Umbilical cord (tissue), 2 donors: ENCODE results near the gene CNTNAP5. TPM values are rescaled to one million over a fixed set of nuclear protein-coding genes. Genes with fewer than 3 reads are reported as not detected.
A peak's percentile ranks its signal among the peaks of the same experiment; 100 is the strongest.

Experiments used
- DNase-seq: peaks from one replicate; pipeline ENCODE4 v3.0.0-alpha.2; 2015; ENCODE audit warnings: low spot score
- total RNA-seq: library from RNA; depleted of rRNA; stranded (reverse); fragments of >200 nt; gene quantifications from one replicate; pipeline ENCODE4 v1.2.3, GENCODE V29; 2014; ENCODE audit warnings: low replicate concordance; ENCODE audit not compliant: insufficient read depth

CNTNAP5 gene
- total RNA-seq, 1 donor from 2014 or later, result 2.6 TPM

DNA sequence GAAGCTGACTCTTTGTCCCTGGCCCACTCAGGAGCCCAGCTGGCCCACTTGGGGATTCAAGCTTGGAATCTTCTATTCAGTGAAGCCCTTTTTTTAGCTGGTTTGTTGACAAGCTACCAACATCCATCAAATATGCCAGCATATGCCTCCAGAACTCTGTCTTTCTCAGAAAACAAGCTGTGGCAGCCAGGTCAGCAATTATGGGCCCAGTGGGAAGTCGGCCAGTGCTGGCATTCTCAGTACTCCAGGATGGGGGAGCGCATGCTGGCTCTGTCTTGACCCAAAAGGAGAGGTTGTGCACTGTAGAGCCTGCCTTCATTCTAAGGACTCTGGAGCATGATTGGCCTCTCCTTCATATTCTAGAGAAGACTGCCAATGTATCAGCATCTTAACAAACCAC lies 401.5 kb downstream of the CNTNAP5 start:
- DNase-seq, result no peak

DNA sequence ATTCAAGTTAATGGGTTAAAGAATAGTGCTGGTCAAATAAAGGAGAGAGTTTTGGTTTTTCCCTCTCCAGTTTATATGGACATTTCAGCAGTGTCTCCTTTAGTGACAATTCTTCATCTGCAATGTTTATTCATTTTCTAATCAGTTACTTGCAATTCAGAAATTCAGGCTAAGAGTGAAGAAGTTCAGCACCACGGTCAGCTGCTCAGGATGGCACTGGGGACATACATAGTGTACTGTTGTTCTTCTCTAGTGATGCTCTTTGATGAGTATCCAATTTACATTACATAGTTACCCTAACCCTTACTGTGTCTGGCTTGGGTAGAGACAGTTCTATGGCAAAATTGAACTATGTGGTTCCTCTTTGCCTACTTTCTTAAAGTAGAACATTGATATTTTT lies 412.7 kb downstream of the CNTNAP5 start:
- peak; percentile 22 for DNase-seq

DNA sequence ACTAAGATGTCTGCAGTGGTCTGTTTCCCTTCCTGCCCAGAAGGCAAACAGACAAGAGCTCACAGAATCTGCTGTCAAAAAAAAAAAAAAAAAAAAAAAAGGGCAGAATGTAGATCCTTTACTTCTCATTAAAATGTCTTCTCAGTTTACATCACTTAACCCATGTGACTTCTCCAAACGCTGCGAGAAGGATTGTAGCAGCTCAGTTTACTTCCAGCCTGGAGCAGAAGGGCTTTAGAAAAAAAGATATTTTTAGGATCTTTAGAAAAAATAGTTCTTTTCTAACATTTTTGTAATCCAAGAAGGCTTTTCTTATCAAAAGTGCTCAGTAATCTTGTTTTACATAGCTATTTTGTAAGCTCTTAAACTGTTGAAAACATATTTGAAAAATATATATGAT lies 425.4 kb downstream of the CNTNAP5 start:
- peak; percentile 65 for DNase-seq

DNA sequence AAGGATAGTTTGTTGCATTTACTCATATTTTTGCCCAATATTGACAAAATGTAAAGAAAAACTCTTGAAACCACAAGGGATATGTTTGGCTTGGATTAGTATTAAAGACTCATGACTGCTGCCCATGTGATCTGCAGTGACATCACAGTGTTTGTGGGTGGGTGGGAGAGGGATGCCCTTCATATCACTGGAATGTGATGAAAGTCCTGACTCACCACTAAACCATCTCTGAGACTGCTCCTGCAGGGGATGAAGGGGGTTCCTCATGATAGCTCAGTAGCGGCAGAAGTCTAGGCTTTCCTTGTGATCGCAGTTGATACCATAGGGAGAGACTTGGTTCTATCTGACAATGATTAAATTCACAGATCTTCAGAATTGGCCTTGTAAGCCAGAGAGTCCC lies 451.2 kb downstream of the CNTNAP5 start:
- no peak for DNase-seq

DNA sequence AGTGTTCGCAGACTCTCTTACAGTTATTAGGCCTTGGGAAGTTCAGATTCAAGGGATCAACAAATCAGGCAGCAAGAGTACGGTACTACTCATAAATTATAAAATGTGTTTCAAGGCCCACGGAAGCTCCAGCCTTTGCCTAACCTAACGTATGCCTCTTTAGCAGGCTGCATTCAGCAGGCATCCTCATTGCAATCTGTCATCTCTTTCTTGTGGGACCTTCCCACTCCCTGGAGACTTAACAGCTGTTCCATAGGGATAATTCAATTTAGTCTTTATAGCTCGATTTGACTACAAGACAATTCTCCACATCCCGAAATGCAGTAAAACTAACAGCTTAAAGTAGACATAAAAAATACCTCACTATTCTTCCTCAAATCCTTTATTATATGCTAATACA lies 453.7 kb downstream of the CNTNAP5 start:
- no peak for DNase-seq

DNA sequence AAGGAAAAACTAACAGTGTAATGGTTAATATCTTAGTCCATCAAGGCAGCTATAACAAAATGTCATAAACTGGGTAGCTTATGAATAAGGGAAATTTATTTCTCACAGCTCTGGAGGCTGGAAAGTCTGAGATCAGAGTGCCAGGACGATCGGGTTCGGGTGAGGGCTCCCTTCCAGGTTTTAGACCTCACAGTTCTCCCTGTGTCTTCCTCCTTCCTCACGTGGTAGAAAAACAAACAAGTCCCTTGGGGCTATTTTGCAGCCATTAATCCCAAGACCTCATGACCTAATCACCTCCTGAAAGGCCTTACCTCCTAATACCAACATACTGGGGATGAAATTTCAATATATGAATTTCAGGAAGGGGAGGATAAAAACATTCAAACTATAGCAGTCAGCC lies 455.9 kb downstream of the CNTNAP5 start:
- no peak for DNase-seq

DNA sequence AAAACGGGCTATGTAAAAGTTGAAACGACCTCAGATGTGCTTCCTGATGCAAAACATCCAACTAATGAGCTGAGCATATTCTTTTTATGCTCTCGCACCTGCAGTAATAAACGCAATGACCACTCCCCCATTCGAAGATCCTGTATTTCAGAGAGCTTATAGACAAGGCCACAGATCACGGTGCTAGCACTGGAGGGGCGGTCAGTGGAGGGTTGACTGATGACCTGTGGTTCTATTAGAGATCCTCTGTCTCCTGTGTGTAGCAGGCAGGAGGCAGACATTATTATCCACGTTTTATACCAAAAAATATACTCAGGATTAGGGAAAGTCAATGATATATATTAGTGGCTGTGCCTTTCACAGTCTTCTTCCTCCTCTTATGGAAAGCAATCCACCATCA lies 457.0 kb downstream of the CNTNAP5 start:
- DNase-seq, result no peak

DNA sequence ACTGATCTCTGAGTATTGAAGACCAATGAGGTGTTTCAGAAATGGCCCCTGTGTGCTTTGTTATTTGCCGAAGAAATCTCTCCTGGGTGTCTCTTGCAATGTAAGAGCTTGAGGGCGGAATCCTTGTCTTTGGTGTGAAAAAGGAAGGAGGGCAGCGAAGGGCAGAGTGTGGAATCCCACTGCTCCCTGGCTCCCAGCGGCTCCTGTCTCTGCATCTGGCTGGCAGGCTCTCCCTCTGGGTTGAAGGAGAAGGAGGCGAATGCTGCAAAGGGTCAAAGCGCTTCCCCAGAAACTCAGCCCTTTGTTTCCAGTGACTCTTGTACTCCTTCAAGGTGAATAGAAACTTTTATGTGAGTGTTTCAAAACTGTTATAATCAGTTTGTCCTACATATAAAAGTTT lies 457.5 kb downstream of the CNTNAP5 start:
- no peak for DNase-seq

DNA sequence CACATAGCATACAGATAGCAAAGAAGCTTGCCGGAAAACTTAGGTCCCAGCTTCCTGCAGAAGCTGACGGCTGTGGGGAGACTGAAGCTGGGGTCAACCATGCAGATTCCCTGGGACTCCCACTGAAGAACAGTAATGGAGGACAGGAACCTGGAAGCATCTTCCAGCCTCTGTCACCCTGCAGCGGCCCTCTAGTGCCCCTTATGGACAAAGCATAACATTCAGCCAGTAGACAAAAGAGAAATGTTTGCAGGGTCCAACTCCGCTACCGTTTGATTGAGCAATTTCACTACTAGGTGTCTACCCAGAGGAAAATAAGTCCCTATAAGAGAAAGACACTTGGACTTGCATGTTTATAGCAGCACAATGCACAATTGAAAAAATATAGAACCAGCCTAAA lies 460.6 kb downstream of the CNTNAP5 start:
- no peak for DNase-seq

DNA sequence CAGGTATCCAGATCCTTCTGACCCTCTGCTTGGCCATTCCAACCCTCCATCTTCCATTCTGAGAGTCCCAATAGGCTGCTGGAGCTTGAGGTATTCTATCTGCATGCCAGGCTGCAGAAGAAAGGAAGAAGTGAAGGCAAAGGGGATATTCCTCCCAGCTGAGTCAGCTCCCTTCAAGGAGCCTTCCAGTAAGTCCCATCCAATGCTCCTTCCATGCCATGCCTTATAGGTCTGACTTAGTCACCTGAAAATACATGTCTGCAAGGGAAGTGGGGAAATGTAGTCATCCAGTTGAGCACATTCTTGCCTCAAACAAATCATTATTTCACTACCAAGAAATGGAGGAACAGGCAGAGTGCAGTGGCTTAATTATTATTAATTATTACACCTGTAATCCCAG lies 464.6 kb downstream of the CNTNAP5 start:
- DNase-seq, result no peak

DNA sequence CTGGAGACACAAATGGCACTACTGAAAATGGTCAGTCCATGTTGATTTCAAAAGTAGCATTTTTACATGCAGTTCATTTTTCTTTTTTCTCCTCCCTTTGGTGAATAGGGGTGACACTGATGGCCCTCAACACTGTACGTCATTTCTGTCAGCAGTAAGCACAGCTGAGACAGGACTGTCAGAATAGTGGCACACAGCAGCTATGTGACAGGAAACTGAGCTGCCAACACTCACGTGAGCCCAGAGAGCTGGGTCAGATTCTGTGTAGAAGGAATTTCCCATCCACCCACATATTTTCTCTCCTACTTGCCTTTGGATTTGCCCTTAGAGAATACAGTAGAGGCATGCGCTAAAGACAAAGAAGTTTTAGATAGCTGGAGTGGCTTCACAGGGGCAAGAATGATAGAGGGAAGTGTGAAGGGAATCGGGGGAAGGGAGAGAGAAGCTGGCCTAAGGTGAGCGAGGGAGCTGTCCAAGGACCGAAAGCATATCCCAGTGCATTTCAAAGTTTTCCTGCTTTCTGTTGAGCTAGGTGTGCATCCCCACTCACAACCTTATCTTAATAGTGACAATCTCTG lies 476.6 kb downstream of the CNTNAP5 start:
- DNase-seq, result no peak

DNA sequence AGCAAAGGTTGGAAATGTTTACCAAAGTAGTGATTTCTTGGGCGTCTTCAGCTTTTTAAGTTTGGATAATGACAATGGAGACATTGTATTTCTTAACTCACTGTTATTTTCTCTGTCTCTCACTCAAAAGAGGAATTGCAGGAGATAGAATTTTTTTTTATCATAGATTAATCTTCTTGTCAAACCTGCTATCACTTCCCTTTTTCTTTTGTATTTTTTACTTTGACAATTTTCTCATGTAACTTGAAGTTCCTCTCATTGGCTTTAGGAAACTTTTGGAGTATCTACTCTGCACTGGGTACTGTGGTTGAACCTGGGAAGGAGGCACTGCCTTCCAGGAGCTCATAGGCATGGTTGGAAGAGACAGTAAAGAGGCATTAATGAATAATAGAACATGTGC lies 489.1 kb downstream of the CNTNAP5 start:
- DNase-seq, result no peak

DNA sequence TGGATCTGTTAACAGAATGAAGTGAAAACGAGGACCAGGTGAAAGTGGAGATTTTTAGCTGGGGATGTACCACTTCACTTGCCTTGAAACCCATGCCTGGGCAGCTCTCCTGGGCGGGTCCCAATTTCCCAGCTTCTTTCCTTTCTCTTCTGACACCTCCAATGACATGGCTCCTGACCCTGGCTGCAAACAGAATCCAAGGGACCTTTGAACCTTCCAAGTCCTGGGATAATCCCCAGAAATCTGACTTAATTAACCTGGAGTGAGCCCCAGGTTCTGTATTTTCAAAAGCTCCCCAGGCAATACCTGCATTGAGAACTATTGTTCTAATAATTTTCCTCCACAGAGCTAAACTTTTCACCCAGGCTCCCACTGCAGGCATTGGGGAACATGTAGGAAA lies 495.9 kb downstream of the CNTNAP5 start:
- DNase-seq, result no peak

DNA sequence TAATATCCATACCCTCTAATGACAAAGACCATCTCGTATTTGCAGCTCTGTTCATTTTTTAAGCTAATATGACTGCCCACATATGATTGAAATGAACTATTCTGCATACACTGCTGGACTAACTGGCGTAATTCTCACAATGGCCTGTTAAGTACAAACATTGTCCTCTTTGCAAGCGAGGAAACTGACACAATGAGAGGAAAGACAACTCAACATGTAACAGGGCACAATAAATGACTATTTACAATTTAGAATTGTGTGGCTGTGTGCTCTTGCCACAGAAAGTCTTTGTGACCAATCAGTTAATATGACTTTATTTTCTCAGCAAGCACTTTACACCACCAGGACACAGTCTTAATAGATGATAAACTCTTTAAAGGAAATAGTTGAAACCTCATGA lies 498.0 kb downstream of the CNTNAP5 start:
- DNase-seq, result no peak

DNA sequence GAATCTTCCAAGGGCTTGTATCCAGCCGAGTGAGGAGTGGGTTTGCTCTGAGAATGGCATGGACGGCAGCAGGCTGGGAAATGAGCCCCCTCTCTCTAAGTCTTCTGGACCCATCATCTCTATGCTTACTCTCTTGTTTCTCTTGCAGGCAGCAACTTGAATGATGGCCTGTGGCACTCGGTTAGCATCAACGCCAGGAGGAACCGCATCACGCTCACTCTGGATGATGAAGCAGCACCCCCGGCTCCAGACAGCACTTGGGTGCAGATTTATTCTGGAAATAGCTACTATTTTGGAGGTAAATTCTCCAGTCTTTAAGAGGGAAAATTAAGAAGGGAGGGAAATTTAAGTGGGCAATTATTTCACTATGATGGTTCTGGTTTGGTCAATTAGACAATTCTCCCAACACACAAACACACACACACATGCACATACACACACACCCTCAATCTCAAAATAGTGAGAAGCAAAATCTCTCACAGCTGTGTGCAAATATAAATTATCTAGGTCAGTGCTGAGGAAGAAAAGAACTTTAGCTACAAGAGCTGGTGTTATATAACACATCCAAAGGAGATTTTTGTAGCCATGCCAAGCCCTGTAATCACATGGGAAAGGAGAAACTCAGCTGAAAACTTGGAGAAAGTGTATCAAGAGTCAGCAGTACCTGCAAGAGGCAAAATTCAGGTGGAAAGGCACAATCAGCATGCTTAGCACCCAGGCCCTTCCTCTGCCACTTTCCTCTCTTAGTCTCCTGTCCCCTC lies 499.2 kb downstream of the CNTNAP5 start:
- peak; percentile 47 for DNase-seq

DNA sequence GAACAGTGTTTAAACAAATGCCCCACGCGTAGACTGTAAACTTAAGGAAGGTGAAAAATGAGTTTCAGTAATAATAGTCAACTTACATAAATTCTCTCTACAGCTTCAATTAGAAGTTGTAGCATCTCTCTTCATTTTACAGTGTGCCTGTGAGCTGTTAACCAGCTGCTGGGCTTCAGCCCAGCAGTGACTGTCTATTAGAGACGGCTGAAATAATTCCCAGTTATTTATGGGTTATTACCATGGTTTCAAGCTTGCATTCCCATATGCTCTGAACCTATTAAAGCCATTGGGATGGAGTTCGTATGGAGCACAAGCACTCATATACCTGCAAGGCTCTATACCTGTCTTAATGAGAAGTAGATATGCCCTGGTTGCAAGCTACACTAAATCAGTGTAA lies 501.1 kb downstream of the CNTNAP5 start:
- no peak for DNase-seq

DNA sequence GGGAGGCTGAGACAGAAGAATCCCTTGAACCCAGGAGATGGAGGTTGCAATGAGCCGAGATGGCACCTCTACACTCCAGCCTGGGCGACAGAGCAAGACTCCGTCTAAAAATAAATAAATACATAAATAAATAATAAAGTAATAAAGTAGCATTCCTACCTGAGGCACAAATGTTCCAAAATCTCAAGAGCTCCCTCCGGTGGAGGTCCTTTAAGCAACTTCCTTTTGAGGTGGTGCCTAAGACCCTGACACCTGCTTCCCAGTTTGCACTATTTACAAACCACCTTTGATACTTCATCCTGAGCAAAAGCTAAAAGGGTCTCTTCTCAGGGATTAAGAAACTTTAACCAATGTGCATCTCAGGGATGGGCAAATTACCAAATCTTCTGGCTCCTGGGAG lies 505.1 kb downstream of the CNTNAP5 start:
- DNase-seq, result no peak

DNA sequence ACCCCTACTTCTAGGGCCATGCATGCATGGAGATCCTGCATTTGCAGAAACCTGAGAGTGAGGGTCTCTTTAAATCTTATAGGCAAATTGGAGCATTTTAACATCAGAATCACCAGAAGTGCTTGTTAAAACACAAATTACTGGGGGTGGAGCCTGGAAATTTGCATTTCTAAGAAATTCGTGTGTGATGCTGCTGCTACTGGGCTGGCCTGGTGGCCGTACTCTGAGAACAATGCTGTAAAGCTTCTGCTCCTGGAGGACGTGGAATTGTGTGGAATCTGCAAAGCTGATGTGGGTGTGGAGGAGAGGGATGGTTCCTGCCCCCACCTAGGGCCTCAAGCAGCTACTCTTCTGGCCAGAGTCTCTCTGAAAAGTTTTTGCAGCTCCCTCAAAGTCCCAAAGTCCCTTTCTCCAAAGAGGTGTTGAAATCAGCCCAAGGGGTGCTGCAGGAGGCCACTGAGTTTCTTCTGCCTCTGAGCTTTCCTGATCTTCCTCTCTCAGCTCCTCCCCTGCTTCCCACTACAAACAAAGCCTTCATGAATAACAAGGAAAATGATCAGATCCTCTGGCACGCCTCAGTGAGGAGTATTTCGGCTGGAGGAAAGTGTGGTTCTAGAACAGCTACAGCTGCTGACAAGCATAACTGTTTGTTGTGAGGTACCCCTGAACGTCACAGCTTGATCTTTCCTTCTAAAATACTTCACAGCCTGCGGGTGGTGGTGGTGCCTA lies 508.3 kb downstream of the CNTNAP5 start:
- no peak for DNase-seq

DNA sequence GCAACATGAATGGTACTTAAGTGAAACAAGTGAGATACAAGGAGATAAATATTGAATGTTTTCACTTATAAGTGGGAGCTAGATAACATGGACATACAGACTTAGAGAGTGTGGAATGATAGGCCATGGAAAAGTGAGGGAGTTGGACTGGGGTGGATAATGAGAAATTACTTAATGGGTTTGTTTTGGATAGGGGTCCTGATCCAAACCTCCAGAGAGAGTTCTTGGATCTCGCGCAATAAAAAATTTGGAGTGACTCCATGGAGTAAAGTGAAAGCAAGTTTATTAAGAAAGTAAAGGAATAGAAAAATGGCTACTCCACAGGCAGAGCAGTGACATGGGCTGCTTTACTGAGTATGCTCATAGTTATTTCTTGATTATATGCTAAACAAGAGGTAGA lies 508.9 kb downstream of the CNTNAP5 start:
- no peak for DNase-seq

DNA sequence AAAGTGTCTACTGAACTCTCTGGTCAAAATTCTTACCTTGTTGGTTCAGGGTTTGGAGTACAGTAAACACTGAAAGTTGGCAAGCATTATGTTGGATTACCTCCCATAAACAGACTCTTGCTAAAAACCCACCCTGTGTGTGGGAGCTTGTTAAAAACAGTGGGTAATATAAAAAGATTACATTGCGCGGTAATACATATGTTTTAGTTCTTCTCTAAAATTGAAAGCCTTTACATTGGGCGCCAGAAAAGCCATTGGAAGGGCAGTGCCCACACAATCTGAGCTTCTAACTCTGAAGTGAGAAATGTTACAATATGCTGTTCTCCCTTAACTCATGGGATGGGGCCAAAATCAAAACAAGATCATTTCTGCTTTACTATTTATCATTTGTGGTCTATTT lies 510.7 kb downstream of the CNTNAP5 start:
- DNase-seq, result no peak

DNA sequence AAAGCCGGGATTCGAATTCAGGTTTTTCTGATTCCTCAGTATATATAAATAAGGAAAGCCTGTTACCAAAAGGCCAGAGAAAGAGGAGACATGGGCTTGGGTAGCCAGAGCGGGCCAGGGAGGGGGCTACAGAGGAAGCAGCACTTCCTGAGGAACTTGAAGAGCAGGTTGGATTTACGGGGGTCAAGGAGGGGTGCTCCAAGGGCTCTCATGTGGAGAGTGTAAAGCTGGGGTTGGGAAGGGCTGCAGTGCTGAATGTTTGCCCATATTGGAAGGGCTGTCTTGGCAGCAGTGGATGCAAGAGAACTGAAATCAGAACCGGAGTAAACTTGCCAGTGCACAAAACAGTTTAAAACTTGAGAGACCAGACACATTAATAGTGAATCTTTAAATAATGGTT lies 511.5 kb downstream of the CNTNAP5 start:
- no peak for DNase-seq

DNA sequence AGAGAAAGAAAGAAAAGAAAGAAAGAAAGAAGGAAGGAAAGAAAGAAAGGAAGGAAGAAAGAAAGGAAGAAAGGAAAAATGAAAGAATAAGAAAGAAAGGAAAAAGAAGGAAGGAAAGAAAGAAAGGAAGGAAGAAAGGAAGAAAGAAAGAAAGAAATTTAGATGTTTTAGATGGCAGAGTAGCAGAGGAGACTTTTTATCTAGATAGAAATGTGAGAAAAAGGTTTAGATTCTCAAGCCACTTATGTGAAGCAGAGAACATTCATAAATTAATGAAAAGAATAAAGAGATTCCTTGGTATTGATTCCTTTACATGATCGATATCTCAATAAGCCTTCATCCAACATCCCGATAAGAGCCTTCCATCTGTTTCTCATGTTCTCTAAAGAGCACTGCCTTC lies 513.5 kb downstream of the CNTNAP5 start:
- no peak for DNase-seq

DNA sequence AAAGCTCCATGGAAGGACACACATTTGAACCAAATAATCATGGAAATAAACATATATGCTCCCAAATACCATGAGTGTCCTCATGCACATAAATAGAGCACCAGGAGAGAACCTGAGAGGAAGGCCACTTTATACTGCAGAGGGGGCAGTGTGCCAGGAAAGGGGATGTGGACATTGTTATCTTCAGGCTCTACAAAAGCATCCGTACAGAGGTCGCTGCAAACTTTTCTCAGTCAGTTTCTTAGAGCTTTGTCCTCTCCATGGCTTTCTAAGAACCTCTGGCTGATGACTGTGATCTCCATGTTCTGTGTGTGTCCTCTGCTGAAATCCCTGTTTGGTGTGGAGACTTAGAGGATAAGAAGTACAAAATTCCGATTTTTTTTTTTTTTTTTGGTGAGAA lies 515.7 kb downstream of the CNTNAP5 start:
- no peak for DNase-seq
